Measurements from ENCODE around the gene NDUFA12. TPM values are rescaled to one million over a fixed set of nuclear protein-coding genes. Genes with fewer than 3 reads are reported as not detected.

NDUFA12 gene
- total and polyA plus RNA-seq, 4 donors, result 105 to 162 (median 157) TPM

DNA sequence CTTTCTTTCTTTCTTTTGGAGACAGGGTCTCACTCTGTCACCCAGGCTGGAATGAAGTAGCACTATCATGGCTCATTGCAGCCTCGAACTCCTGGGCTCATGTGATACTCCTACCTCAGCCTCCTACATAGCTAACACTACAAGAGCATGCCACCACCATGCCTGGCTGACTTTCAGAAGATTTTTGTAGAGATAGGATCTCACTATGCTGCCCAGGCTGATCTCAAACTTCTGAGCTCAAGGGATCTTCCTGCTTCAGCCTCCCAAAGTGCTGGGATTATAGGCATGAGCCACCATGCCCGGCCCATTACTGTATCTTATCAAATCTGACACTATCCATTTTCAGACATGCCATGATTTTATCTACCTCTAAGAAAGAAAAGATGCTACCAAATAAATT is 31.6 kb downstream of the NDUFA12 start:
- Histone ChIP-seq H3K9me3 (ENCODE audit: control insufficient read depth, insufficient read depth, low read length) (no peaks in the 10 kb centered on the region), H3K36me3 (ENCODE audit: control insufficient read depth, insufficient read depth, low read length) (no peaks in the 10 kb centered on the region), H3K27me3 (ENCODE audit: control insufficient read depth, insufficient read depth, low read length) (no peaks in the 10 kb centered on the region), H3K4me3 (ENCODE audit: low read depth, low read length) (no peak overlapping the region), H3K4me1 (ENCODE audit: control insufficient read depth, insufficient read depth, low read length) (no peaks in the 10 kb centered on the region), H3K27ac (ENCODE audit: low read depth, low read length) (no peak overlapping the region)
- 100% methylated on average over 1 of the region's 2 CpGs for WGBS (ENCODE audit: insufficient coverage)
- no peak for DNase-seq (ENCODE audit: low read depth in 4 of 6, low spot score in 6 of 6)

DNA sequence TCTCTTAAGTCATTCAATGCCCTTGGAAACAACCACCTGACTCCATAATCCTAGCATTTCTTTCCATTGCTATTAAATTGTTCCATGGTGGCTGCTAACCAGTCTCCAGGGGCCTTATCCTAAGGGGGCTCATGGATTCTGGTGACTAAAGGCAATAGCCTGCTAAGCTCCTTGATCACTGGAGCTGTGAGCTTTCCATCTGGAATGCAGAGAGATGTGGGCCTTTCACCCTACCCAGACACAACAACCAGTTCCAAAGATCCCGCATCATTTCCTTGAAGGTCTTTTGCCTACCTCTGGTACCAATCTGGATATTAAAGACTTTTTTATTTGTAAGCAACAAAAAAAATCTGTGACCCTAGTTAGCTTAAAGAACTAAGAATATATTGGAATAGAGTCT is 32.9 kb downstream of the NDUFA12 start:
- H3K27me3 ChIP-seq (ENCODE audit: control insufficient read depth, insufficient read depth, low read length), result no peaks in the 10 kb centered on the region
- no peaks in the 10 kb centered on the region for H3K9me3 ChIP-seq (ENCODE audit: control insufficient read depth, insufficient read depth, low read length)
- no peak overlapping the region for H3K4me3 ChIP-seq (ENCODE audit: low read depth, low read length)
- no peak overlapping the region for H3K27ac ChIP-seq (ENCODE audit: low read depth, low read length)
- H3K36me3 ChIP-seq (ENCODE audit: control insufficient read depth, insufficient read depth, low read length), result no peaks in the 10 kb centered on the region
- WGBS (ENCODE audit: insufficient coverage), result no CpG with 5 or more reads among the region's 1 CpG
- H3K4me1 ChIP-seq (ENCODE audit: control insufficient read depth, insufficient read depth, low read length), result no peaks in the 10 kb centered on the region
- DNase-seq (ENCODE audit: low read depth in 4 of 6, low spot score in 6 of 6), result no peak

DNA sequence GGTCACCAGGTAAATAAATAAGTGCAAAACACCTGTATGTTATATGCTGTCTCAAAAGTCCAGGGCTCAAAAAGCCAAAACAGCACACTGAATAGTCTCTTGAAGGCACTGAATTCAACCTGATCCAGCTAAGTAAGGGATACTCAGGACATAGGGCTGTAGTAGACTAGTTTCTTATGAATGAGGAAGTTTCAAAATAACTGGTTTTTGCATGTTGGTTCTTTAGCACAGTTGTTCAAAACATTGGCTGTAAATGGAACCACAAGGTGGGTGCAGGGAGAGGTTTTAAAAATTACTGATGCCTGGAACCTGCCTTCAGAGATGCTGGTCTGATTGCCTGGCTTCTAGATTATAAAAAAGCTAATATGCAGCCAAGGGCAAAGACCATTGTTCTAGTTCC is 34.1 kb downstream of the NDUFA12 start:
- no peaks in the 10 kb centered on the region for H3K36me3 ChIP-seq (ENCODE audit: control insufficient read depth, insufficient read depth, low read length)
- no peak overlapping the region for H3K4me3 ChIP-seq (ENCODE audit: low read depth, low read length)
- H3K9me3 ChIP-seq (ENCODE audit: control insufficient read depth, insufficient read depth, low read length), result no peaks in the 10 kb centered on the region
- no peaks in the 10 kb centered on the region for H3K4me1 ChIP-seq (ENCODE audit: control insufficient read depth, insufficient read depth, low read length)
- no peak for DNase-seq (ENCODE audit: low read depth in 4 of 6, low spot score in 6 of 6)
- no peak overlapping the region for H3K27ac ChIP-seq (ENCODE audit: low read depth, low read length)
- H3K27me3 ChIP-seq (ENCODE audit: control insufficient read depth, insufficient read depth, low read length), result no peaks in the 10 kb centered on the region

DNA sequence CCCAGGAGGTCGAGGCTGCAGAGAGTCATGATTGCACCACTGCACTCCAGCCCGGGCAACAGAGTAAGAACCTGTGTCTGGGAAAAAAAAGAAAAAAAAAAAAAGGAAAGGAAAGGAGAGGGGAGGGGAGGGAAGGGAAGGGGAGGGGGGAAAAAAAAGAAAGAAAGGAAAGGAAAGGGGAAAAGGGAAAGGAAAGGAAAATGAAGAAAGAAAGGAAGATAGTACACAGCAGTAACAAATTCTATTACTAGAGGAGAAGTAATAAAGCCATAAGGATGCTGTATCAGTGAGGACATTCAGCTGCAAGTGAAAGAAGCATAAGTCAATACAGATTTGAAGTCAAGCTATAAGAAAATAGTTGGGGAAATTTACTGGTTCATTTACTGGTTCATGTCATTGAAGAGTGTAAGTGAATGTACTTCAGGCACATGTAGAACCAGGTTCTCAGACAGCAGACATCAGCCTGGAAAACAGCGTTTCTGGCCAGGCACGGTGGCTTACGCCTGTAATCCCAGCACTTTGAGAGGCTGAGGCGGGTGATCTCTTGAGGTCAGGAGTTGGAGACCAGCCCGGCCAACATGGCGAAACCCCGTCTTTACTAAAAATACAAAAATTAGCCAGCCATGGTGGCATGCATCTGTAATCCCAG is 37.4 kb downstream of the NDUFA12 start:
- Histone ChIP-seq H3K4me3 (ENCODE audit: low read depth, low read length) (no peak overlapping the region), H3K27ac (ENCODE audit: low read depth, low read length) (no peak overlapping the region), H3K9me3 (ENCODE audit: control insufficient read depth, insufficient read depth, low read length) (no peaks in the 10 kb centered on the region), H3K4me1 (ENCODE audit: control insufficient read depth, insufficient read depth, low read length) (no peaks in the 10 kb centered on the region), H3K36me3 (ENCODE audit: control insufficient read depth, insufficient read depth, low read length) (no peaks in the 10 kb centered on the region), H3K27me3 (ENCODE audit: control insufficient read depth, insufficient read depth, low read length) (no peaks in the 10 kb centered on the region)
- 92% methylated on average over 8 of the region's 9 CpGs for WGBS (ENCODE audit: insufficient coverage)
- DNase-seq (ENCODE audit: low read depth in 4 of 6, low spot score in 6 of 6), result no peak

DNA sequence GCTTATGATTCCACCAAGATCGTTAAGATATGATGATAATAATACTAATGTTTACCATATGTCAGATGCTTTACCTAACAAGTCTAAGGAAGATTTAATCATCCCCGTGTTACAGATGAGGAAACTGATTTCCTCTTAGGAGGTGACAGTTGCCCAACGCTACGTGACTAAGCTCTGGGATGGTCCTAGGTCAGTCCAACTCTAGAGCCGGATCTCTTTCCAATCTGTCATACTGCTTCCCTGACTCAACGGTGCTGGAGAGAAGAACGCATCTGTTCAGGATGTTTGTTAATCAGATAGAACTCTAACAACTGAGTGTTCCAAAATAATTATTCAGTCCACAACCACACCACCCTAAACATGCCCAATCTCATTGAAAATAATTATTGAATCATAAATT is 39.8 kb downstream of the NDUFA12 start:
- no peak for DNase-seq (ENCODE audit: low read depth in 4 of 6, low spot score in 6 of 6)
- no peaks in the 10 kb centered on the region for H3K4me1 ChIP-seq (ENCODE audit: control insufficient read depth, insufficient read depth, low read length)
- H3K9me3 ChIP-seq (ENCODE audit: control insufficient read depth, insufficient read depth, low read length), result no peaks in the 10 kb centered on the region
- H3K27ac ChIP-seq (ENCODE audit: low read depth, low read length), result no peak overlapping the region
- no peaks in the 10 kb centered on the region for H3K36me3 ChIP-seq (ENCODE audit: control insufficient read depth, insufficient read depth, low read length)
- no peak overlapping the region for H3K4me3 ChIP-seq (ENCODE audit: low read depth, low read length)
- no peaks in the 10 kb centered on the region for H3K27me3 ChIP-seq (ENCODE audit: control insufficient read depth, insufficient read depth, low read length)
- no CpG with 5 or more reads among the region's 7 CpGs for WGBS (ENCODE audit: insufficient coverage)

DNA sequence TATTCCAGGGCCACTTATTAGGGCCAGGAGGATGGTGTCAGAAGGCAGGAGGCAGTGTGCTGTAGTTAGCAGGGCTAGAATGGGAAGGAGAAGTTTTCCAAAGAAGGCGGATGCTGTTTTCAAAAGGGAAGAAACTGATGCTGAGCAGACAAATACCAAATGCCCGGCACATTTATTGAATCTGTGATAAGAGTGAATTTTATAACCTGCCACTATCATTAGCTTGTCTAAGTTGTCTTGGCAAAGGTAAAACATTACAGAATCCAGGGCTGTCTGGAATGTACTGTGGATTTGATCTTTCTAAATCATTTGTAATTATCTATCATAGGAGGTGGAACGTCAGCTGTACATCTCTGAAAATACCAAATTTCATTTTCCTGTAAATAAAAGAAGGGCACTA is 40.8 kb downstream of the NDUFA12 start:
- no peaks in the 10 kb centered on the region for H3K27me3 ChIP-seq (ENCODE audit: control insufficient read depth, insufficient read depth, low read length)
- no peaks in the 10 kb centered on the region for H3K36me3 ChIP-seq (ENCODE audit: control insufficient read depth, insufficient read depth, low read length)
- H3K9me3 ChIP-seq (ENCODE audit: control insufficient read depth, insufficient read depth, low read length), result no peaks in the 10 kb centered on the region
- no CpG with 5 or more reads among the region's 3 CpGs for WGBS (ENCODE audit: insufficient coverage)
- H3K4me1 ChIP-seq (ENCODE audit: control insufficient read depth, insufficient read depth, low read length), result no peaks in the 10 kb centered on the region
- H3K27ac ChIP-seq (ENCODE audit: low read depth, low read length), result no peak overlapping the region
- H3K4me3 ChIP-seq (ENCODE audit: low read depth, low read length), result no peak overlapping the region
- no peak for DNase-seq (ENCODE audit: low read depth in 4 of 6, low spot score in 6 of 6)

DNA sequence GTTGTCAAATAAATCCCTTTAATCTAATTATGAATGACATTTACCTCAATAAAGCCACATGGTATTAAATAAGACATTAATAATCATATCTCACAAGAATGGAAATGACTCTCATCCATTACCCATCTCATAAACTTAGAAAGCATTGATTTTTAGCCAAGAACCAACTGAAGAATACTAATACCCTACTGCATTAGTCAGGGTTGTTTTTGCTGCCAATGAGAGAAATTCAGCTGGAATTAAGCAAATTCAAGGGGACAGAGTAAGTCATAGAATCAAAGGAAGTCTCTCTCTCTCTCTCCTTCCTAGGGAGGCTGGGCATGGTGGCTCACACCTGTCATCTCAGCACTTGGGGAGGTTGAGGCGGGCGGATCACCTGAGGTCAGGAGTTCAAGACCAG is 41.6 kb downstream of the NDUFA12 start:
- Histone ChIP-seq H3K4me3 (ENCODE audit: low read depth, low read length) (no peak overlapping the region), H3K27ac (ENCODE audit: low read depth, low read length) (no peak overlapping the region), H3K27me3 (ENCODE audit: control insufficient read depth, insufficient read depth, low read length) (no peaks in the 10 kb centered on the region), H3K9me3 (ENCODE audit: control insufficient read depth, insufficient read depth, low read length) (no peaks in the 10 kb centered on the region), H3K36me3 (ENCODE audit: control insufficient read depth, insufficient read depth, low read length) (no peaks in the 10 kb centered on the region), H3K4me1 (ENCODE audit: control insufficient read depth, insufficient read depth, low read length) (no peaks in the 10 kb centered on the region)
- WGBS (ENCODE audit: insufficient coverage), result no CpG with 5 or more reads among the region's 2 CpGs
- DNase-seq (ENCODE audit: low read depth in 4 of 6, low spot score in 6 of 6), result no peak

DNA sequence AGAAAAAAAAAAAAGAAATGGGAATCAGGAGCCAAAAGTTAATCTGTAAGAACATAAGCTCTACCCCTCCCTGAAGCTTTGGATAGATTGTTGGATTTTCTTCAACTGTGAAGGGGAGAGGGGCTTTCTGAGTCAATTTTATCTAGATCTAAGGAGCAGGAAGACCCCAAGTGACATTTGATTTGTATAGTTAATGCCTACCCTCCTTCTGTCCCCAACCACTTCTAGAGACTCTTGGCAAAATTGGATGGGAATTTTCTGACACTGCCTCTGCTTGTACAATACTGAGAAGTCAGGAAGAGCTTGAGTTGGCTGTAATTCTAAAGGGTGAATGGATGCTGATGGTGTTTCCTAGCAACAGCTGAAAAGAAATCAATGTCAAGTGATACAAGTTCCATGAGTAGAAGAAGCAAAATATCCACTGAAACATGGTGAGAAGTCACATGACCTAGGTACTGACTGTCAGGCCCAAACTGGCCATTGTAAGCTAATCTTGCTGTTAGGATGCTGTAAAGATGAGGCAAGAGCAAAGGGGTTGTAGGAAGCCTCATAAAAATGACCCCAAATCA is 42.2 kb downstream of the NDUFA12 start:
- no peak overlapping the region for H3K4me3 ChIP-seq (ENCODE audit: low read depth, low read length)
- H3K27ac ChIP-seq (ENCODE audit: low read depth, low read length), result no peak overlapping the region
- H3K36me3 ChIP-seq (ENCODE audit: control insufficient read depth, insufficient read depth, low read length), result no peaks in the 10 kb centered on the region
- peak in 3 of 6 donors; percentile 36 to 86 (median 78) for DNase-seq (ENCODE audit: low read depth in 4 of 6, low spot score in 6 of 6)
- H3K27me3 ChIP-seq (ENCODE audit: control insufficient read depth, insufficient read depth, low read length), result no peaks in the 10 kb centered on the region
- no peaks in the 10 kb centered on the region for H3K4me1 ChIP-seq (ENCODE audit: control insufficient read depth, insufficient read depth, low read length)
- H3K9me3 ChIP-seq (ENCODE audit: control insufficient read depth, insufficient read depth, low read length), result no peaks in the 10 kb centered on the region

DNA sequence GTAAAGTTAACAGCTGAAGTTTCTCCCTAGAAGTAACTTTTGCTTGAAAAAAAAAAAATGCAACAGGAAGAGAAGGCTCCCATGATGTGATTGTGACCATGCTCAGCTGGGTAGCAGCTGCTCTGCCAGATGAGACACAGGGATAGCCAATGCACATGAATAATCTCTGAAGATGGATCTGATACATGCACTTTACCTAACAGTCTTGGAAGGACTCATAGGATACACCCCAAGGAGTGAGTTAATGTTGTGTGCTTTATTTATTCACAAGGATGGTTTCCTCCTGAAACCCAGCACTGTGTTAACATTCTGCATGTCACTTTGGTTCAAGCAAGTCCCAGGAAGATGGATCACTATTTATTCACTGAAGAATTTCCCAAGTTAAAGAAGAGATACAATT is 46.5 kb downstream of the NDUFA12 start:
- Histone ChIP-seq H3K27me3 (ENCODE audit: control insufficient read depth, insufficient read depth, low read length) (no peaks in the 10 kb centered on the region), H3K36me3 (ENCODE audit: control insufficient read depth, insufficient read depth, low read length) (no peaks in the 10 kb centered on the region), H3K4me1 (ENCODE audit: control insufficient read depth, insufficient read depth, low read length) (peaks cover 5% of the 10 kb centered on the region), H3K9me3 (ENCODE audit: control insufficient read depth, insufficient read depth, low read length) (no peaks in the 10 kb centered on the region), H3K4me3 (ENCODE audit: low read depth, low read length) (no peak overlapping the region), H3K27ac (ENCODE audit: low read depth, low read length) (no peak overlapping the region)
- no peak for DNase-seq (ENCODE audit: low read depth in 4 of 6, low spot score in 6 of 6)

DNA sequence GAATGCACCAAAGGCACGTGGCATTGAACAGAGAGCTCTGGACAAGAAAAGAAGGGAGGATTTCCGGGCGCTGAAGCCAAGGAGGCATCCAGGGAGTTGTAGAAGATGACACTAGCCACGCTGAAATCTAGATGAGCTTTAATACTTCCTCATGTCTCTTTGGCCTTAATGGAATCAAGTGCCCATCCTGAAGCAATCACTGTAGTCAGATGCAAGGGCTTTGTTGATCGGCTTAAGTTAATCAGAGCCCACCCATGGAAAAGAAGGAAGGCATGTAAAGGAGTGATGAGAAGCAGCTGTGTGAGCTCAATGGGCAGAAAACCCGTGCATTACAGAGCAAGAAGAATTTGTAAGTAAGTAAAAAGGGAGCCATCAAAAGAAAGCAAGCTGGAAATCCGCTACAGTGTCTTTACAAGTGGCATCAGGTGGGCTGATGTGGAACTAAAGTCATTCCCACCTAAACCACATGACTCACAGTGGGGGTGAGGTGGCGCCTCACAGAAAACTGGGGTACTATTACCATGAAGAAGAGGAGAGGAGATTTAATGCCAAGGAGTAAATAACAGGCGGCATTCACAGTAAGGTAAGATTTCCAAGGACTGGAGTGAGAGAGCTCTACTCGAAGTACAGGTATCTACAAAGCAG is 48.4 kb downstream of the NDUFA12 start:
- no peak overlapping the region for H3K4me3 ChIP-seq (ENCODE audit: low read depth, low read length)
- no peak for DNase-seq (ENCODE audit: low read depth in 4 of 6, low spot score in 6 of 6)
- no peak overlapping the region for H3K27ac ChIP-seq (ENCODE audit: low read depth, low read length)
- H3K9me3 ChIP-seq (ENCODE audit: control insufficient read depth, insufficient read depth, low read length), result no peaks in the 10 kb centered on the region
- WGBS (ENCODE audit: insufficient coverage), result 81% methylated on average over 5 of the region's 10 CpGs
- H3K36me3 ChIP-seq (ENCODE audit: control insufficient read depth, insufficient read depth, low read length), result no peaks in the 10 kb centered on the region
- no peaks in the 10 kb centered on the region for H3K27me3 ChIP-seq (ENCODE audit: control insufficient read depth, insufficient read depth, low read length)
- peaks cover 8% of the 10 kb centered on the region for H3K4me1 ChIP-seq (ENCODE audit: control insufficient read depth, insufficient read depth, low read length)
